BJ (cell line): Measurements from ENCODE around the gene P2RY6. TPM values are rescaled to one million over a fixed set of nuclear protein-coding genes. Genes with fewer than 3 reads are reported as not detected.
A peak's percentile ranks its signal among the peaks of the same experiment; 100 is the strongest.

Experiments
- CTCF ChIA-PET: fragments of 350-600 bp; formaldehyde crosslinking; extraction: SDS; loops from one replicate; lab custom pipeline; 2021; ENCODE audit warnings: antibody characterized with exemption, inconsistent platforms; lab: Yijun Ruan, JAX
- POLR2A ChIA-PET: fragments of 300-600 bp; sonication (Branson Sonifier 250); formaldehyde crosslinking; extraction: SDS; loops from one replicate; lab custom pipeline; 2021; ENCODE audit warnings: antibody characterized with exemption; lab: Charles Lee
- DNase-seq: peaks from one replicate; pipeline ENCODE4 v3.0.0-alpha.2; 2011; ENCODE audit warnings: low read depth
- H3K27me3 ChIP-seq: 2 replicates; pipeline ENCODE4 v1.6.0; 2011; ENCODE audit warnings: low read length; ENCODE audit not compliant: control insufficient read depth, insufficient read depth
- H3K36me3 ChIP-seq: 2 replicates; pipeline ENCODE4 v1.5.1; 2011; ENCODE audit warnings: low read length; ENCODE audit not compliant: control insufficient read depth, insufficient read depth
- H3K4me3 ChIP-seq: 2 replicates; pipeline ENCODE4 v1.5.1; 2011; ENCODE audit warnings: low read depth, mild to moderate bottlenecking, control low read depth, low read length
- polyA plus RNA-seq: library from polyadenylated mRNA; depleted of rRNA; stranded (reverse); fragments of >200 nt; gene quantifications from 2 replicates; pipeline ENCODE4 v1.2.3, GENCODE V29; 2011
- TF ChIP-seq, protein P1 (sequence below): IDR thresholded peaks from 2 replicates; pipeline ENCODE4 v1.5.1; 2011; ENCODE audit warnings: low read depth, mild to moderate bottlenecking, control low read depth, inconsistent platforms, low read length, moderate library complexity; ENCODE audit not compliant: insufficient read depth

The P2RY6 gene
- polyA plus RNA-seq, 1 experiment = 1.5 TPM

DNA sequence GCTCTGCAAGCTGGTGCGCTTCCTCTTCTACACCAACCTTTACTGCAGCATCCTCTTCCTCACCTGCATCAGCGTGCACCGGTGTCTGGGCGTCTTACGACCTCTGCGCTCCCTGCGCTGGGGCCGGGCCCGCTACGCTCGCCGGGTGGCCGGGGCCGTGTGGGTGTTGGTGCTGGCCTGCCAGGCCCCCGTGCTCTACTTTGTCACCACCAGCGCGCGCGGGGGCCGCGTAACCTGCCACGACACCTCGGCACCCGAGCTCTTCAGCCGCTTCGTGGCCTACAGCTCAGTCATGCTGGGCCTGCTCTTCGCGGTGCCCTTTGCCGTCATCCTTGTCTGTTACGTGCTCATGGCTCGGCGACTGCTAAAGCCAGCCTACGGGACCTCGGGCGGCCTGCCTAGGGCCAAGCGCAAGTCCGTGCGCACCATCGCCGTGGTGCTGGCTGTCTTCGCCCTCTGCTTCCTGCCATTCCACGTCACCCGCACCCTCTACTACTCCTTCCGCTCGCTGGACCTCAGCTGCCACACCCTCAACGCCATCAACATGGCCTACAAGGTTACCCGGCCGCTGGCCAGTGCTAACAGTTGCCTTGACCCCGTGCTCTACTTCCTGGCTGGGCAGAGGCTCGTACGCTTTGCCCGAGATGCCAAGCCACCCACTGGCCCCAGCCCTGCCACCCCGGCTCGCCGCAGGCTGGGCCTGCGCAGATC is 37.5 kb upstream of the P2RY6 start:
- Histone ChIP-seq H3K4me3 (no peak overlapping the region), H3K36me3 (no peaks in the 10 kb centered on the region), H3K27me3 (peaks cover 3% of the 10 kb centered on the region; the same call in 1 of the 2 replicates)
- CTCF ChIA-PET = interaction anchor here (1.8 to 4.0 kb wide), 4 partner anchors 8 to 55 kb away, joined by 6 to 24 read pairs (median 20); no protein-coding TSS in a partner anchor
- DNase-seq = no peak
- TF ChIP-seq, protein P1, sequence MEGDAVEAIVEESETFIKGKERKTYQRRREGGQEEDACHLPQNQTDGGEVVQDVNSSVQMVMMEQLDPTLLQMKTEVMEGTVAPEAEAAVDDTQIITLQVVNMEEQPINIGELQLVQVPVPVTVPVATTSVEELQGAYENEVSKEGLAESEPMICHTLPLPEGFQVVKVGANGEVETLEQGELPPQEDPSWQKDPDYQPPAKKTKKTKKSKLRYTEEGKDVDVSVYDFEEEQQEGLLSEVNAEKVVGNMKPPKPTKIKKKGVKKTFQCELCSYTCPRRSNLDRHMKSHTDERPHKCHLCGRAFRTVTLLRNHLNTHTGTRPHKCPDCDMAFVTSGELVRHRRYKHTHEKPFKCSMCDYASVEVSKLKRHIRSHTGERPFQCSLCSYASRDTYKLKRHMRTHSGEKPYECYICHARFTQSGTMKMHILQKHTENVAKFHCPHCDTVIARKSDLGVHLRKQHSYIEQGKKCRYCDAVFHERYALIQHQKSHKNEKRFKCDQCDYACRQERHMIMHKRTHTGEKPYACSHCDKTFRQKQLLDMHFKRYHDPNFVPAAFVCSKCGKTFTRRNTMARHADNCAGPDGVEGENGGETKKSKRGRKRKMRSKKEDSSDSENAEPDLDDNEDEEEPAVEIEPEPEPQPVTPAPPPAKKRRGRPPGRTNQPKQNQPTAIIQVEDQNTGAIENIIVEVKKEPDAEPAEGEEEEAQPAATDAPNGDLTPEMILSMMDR = no peak
- POLR2A ChIA-PET = no interaction called here

DNA sequence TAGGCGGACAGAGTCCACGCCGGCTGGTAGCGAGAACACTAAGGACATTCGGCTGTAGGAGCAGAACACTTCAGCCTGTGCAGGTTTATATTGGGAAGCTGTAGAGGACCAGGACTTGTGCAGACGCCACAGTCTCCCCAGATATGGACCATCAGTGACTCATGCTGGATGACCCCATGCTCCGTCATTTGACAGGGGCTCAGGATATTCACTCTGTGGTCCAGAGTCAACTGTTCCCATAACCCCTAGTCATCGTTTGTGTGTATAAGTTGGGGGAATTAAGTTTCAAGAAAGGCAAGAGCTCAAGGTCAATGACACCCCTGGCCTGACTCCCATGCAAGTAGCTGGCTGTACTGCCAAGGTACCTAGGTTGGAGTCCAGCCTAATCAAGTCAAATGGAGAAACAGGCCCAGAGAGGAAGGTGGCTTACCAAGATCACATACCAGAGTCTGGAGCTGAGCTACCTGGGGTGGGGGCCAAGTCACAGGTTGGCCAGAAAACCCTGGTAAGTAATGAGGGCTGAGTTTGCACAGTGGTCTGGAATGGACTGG is 36.8 kb upstream of the P2RY6 start:
- ChIA-PET POLR2A (no interaction called here), CTCF (interaction anchor here (0.6 to 4.0 kb wide), 8 partner anchors 10 to 510 kb away, joined by 3 to 24 read pairs (median 4); no protein-coding TSS in a partner anchor)
- DNase-seq = no peak
- Histone ChIP-seq H3K27me3 (no peaks in the 10 kb centered on the region), H3K36me3 (no peaks in the 10 kb centered on the region), H3K4me3 (no peak overlapping the region)
- TF ChIP-seq, protein P1 = no peak

DNA sequence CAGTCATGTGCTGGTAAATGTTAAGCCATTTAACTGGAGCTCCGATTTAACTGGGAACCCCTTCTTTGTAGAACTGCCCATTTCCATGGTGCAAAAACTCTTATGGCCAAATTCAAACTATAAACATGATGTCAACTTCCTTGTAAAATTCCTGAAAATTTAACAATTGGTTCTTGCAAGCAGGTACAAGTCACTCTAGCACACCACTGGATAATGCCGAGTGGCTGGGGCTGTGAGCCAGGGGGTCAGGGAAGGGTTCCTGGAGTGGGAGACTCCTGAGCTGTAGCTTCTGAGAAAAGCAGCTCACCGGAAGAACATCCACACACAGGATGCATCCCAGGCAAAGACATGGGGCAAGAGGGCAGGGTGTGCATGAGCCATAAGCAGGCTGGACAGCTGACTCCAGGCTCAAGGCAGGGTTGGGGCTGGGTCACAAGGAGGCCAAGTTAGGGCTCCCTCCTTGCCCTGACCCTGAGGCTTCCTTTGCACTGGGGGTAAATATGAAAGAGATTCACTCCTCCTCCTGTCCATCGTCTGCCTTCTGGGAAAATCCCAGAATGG is 35.9 kb upstream of the P2RY6 start:
- TF ChIP-seq, protein P1 = no peak
- no peak for DNase-seq
- Histone ChIP-seq H3K27me3 (no peaks in the 10 kb centered on the region), H3K4me3 (no peak overlapping the region), H3K36me3 (no peaks in the 10 kb centered on the region)
- ChIA-PET POLR2A (no interaction called here), CTCF (interaction anchor here (0.7 to 4.0 kb wide), 20 partner anchors 9 to 511 kb away, joined by 3 to 24 read pairs (median 4); partner anchors contain the start of gene P2RY2)

DNA sequence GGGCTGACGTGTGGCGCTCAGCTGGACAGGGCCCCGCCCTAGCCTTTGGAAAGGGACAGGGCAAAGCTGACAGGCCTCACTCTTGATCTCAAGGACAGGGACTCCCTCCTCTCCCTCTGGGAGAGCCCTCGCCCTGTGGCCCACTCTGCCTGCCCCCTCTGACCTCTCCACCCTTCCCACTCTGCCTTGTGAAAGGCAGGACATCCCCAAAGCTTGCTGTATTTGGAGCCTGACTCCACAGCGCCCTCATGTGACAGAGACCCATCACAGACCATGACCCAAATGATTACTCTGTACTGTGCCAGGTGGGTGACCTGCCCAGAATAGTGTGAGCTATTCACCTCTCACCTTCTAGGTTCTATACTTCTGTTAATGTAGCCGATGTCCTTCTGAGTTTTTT is 35.3 kb upstream of the P2RY6 start:
- Histone ChIP-seq H3K4me3 (no peak overlapping the region), H3K27me3 (no peaks in the 10 kb centered on the region), H3K36me3 (no peaks in the 10 kb centered on the region)
- TF ChIP-seq, protein P1 = peak; percentile 59
- ChIA-PET CTCF (interaction anchor here (0.7 to 4.0 kb wide), 17 partner anchors 9 to 511 kb away, joined by 3 to 24 read pairs (median 4); partner anchors contain the start of gene P2RY2), POLR2A (no interaction called here)
- DNase-seq = no peak
